CD4-positive, alpha-beta T cell treated with Interferon alpha-2 for 1 hour (primary cell): ENCODE results near the gene CARS1.
A peak's percentile ranks its signal among the peaks of the same experiment; 100 is the strongest.

ENCODE experiments used
- DNase-seq, 2 donors: peaks; one replicate each; pipeline ENCODE4 v3.0.0-alpha.2; 2020 to 2022

CARS1 gene

DNA sequence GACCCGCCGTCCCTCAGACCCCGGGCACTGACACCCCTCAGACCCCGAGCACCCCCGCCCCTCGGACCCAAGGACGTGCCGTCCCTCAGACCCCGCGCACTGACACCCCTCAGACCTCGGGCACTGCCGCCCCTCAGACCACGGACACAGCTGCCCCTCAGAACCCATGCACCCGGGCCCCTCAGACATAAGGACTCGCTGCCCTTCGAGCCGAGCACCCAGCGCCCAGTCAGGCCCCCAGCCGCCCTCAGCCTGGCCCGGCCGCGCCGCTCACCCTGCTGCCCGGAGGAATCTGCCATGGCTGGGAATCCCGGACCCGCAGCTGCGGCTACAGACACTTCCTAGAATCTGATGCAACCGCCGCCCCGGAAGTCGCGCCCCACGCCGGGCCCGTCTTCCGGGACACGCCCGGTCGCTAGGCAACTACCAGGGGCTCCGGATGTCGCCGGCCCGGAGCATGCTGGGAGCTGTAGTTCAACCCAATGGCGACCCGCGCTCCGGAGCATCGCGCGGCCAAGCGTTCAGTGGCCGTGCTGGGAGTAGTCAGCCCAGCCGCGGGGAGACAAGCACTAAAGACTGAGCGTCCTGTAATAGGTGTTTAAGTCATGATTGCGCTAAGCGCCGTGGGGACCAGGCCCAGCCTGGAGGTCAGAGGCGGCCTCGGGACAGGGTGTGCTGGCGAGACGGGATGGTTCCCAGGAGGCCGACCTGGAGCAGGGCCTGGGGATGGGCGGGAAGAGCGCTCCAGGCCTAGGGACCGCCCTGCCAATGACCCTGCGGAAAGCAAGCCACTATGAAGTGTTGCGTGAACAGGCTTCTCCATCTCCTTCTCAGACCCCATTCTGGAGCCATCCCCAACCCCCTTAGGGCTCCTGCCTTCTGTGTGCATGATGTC lies at the start of gene CARS1:
TSS of gene CARS1 (minus strand) at position 355 of the 895 bp plus-strand sequence. CDS start at position 299, 56 bp downstream.
- DNase-seq, result peak; percentile 94

GRCh38 chr11:3105791-3106735 lies 48.8 kb upstream of the CARS1 start:
- DNase-seq, result no peak

GRCh38 chr11:3104961-3105790 lies 48.0 kb upstream of the CARS1 start:
- no peak for DNase-seq

GRCh38 chr11:3104051-3104714 lies 47.0 kb upstream of the CARS1 start:
- no peak for DNase-seq

DNA sequence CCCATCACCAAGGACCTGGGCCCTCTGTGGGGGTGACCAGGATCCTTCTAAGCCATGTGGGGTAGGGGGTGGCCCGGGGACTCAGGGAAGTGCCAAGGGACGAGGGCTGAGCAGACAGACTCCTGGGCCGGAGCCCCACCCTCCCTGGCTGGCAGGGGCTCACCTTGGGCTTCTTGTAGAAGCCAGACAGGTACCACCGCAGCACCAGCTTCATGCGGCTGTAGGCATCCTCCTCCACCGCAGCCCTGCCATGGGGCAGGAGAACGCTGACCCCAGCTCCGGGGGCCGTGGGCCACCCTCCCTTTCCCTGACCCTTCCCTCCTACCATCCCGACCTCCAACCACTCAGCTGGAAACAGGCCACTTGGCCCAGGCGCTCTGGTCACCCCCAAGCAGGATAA lies 45.9 kb upstream of the CARS1 start:
- no peak for DNase-seq

GRCh38 chr11:3102641-3102921 lies 45.4 kb upstream of the CARS1 start:
- DNase-seq, result no peak

DNA sequence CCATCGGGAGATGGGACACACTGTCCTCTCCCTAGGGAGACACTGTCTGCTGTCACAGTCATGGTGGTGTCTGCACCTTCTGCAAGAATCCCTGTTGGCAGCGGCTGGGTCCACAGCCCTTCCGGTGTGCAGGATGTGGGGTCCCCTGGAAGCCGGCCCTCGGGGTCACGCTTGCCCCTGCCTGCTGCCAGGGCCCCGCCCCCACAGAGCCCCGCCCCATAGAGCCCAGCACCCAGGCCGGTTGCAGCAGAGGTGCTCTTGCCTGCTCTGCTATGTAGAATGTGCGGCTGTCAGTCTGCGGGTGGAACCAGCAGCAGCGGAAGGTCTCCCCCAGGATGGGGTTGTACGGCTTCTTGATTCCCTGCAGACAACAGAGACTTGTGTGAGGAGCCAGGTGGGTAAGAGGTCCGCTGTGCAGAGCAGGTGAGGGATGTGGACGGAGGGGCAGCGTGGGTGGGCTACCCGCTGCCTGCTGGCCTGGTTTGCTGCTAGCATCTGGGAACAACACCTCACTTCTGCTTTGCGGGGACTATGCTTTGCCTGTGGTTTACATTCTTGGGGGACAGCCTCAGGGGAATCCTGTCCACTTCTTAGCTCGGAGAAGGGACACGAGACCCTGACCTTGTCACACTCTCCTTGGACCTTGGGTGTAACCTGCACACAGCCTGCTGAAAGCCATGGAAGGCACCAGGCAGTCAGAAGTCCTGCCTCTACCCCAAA lies 44.9 kb upstream of the CARS1 start:
- DNase-seq, result no peak

GRCh38 chr11:3099178-3099577 lies 42.0 kb upstream of the CARS1 start:
- DNase-seq, result no peak

DNA sequence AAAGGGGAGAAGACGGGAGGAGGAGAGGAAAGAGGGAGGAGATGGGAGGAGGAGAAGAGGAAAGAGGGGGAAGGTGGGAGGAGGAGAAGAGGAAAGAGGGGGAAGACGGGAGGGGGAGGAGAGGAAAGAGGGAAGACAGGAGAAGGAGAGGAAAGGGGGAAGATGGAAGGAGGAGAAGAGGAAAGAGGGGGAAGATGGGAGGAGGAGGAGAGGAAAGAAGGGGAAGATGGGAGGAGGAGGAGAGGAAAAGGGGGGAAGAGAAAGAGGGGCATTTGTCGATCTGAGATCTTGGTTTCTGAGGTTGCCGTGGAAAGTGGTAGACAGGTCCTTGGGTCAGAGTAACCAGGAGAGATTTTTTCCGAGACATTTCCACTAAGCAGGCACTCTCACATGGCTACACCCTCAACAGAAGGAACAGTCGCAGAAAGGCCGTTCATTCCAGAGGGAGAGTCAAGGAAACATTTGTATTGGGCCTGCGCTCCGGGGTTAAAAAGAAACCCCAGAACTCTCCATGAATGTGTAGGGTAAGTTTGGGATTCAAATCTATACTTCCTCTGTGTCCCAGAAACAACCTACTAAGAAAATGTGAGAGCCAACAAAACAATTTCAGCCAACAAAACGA lies 39.8 kb upstream of the CARS1 start:
- DNase-seq, result no peak

- no peak for DNase-seq
Measured at GRCh38 chr11:3095712-3096361, 38.6 kb upstream of the CARS1 start.

- no peak for DNase-seq
Measured at GRCh38 chr11:3094223-3094824, 37.1 kb upstream of the CARS1 start.

GRCh38 chr11:3093281-3094191 lies 36.3 kb upstream of the CARS1 start:
- DNase-seq, result no peak

DNA sequence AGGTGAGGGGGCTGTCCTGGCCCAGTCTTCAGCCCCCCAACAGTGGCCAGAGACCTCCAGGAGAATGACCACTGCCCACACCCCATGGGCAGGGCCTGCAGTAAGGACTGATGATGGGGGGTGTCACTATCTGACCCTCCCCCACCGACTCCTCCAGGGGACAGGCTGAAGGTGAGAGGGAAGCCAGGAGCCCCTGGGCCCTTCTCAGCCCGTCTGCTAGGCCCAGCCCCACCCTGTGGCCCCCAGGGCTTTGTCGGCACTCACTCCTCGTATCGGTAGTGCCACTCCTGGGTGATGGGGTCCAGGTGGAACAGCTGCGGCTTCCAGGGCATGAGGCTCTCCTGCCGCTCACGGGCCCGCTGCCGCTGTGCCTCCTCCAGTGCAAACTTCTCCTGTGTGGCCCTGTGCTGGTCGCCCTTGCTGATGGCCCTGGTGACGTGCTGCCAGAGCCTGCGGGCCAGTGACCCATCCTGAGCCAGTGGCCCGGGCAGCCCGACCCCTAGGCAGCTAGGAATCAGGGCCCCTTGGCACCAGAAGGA lies 35.4 kb upstream of the CARS1 start:
- DNase-seq, result no peak

GRCh38 chr11:3091846-3092602 lies 34.8 kb upstream of the CARS1 start:
- peak; percentile 68 to 79 for DNase-seq

DNA sequence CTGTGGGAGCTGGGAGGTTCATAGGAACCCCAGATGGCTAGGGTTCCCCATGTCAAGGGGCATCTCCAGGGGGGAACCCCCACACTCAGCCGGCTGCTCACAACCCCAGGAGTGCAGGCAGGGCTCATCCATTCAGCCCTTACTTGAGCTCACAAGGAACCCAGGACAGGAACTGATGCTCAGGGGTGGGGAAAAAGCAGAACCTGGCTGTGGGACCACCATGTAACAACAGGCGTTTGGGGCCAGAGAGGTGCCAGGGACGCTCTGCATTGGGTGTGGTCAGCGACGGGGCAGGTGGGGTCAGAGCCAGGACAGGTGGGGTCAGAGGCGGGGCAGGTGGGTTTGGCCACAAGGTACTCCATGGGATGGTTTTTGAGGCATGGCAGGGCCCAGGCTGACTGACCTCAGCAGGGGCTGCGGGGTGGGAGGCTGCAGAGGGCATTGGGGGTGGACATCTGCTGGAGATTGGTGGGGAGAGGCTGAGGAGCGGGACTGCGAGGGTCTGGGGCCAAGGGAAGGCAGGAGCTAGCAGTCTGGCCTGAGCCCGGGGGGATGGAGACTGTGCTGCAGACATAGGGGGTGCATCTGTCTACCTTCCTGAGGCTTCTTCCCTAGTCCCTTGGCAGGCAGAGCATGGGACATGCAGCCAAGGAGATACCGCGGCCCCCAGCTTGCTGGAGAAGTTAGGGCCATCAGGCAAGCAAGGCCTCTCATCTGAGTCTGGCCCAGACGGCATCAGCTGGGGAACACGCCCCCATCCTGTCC lies 34.0 kb upstream of the CARS1 start:
- DNase-seq, result no peak

DNA sequence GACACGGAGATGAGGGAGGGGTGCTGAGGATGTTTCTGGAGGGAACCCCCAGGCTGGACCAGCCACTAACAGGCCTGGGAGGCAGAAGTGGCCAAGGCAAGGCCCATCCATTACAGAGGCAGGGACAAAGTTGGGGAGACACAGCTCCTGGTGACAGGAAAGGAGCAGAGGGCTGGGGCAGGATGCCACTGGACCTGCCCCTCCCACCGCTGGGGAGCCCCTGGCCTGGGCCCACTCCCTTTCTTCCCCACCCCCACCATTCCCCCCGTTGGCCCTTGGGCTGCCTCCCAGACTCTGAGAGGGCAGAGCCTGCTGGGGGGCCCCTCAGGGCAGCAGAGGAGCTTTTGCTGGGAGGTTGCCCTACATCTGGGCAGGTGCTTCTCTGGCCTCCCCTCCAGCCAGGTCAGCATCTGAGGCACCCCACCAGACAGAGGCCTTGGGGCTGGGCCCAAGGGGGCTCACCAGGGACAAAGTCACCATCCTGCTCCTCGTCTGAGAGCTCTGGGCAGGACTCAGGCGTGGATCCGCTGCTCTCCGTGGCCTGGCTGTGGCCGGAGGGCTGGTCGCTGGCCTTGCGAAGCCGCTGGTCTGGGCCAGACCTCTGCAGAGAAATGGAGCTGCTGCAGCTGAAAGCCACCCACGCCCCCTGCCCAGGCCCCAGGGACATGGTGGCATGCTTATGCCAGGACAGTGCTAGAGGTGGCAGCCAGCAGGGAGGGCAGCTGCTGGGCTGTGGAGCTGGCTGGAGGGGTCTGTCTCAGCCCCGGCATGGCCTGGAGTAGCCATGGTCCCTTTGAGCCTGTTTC lies 33.1 kb upstream of the CARS1 start:
- DNase-seq, result no peak
